Embryonic facial prominence (tissue), 1 donor: ENCODE measurements around the gene F2.
"Not testable (repeated sequence)": the region's sequence is repeated elsewhere in the genome, so short reads cannot be mapped to it uniquely, and the experiment has no call there.

Experiments used
- DNase-seq: peaks from one replicate; pipeline ENCODE4 v3.0.0-alpha.2; 2016; ENCODE audit errors: extremely low spot score

Gene F2

GRCh38 chr11:46686886-46687795 lies 31.9 kb upstream of the F2 start:
- DNase-seq, result no peak

GRCh38 chr11:46690702-46691101 lies 28.3 kb upstream of the F2 start:
- DNase-seq, result no peak

GRCh38 chr11:46692450-46692849 lies 26.6 kb upstream of the F2 start:
- DNase-seq, result no peak

GRCh38 chr11:46693597-46694012 lies 25.4 kb upstream of the F2 start:
- DNase-seq, result no peak

GRCh38 chr11:46694072-46694471 lies 24.9 kb upstream of the F2 start:
- no peak for DNase-seq

GRCh38 chr11:46694607-46695006 lies 24.4 kb upstream of the F2 start:
- no peak for DNase-seq

- DNase-seq, result no peak
Measured at GRCh38 chr11:46695345-46696211, 23.4 kb upstream of the F2 start.

GRCh38 chr11:46696212-46696558 lies 22.8 kb upstream of the F2 start:
- DNase-seq, result no peak

- no peak for DNase-seq
Measured at GRCh38 chr11:46697303-46697702, 21.7 kb upstream of the F2 start.

GRCh38 chr11:46697723-46698122 lies 21.3 kb upstream of the F2 start:
- DNase-seq, result no peak

GRCh38 chr11:46698597-46698996 lies 20.4 kb upstream of the F2 start:
- no peak for DNase-seq

GRCh38 chr11:46700241-46701077 lies 18.6 kb upstream of the F2 start, which contains the start of the genes ARHGAP1 and ZNF408:
Gene ARHGAP1 (minus strand): TSS chr11:46700619. CDS start chr11:46696107, 4,512 bp downstream.
Gene ZNF408 (plus strand): TSS chr11:46701031. CDS start chr11:46701048, 17 bp downstream.
- DNase-seq, result peak; percentile 98

- no peak for DNase-seq
Measured at GRCh38 chr11:46701078-46701654, 17.8 kb upstream of the F2 start.

- DNase-seq, result no peak
Measured at GRCh38 chr11:46705070-46705688, 13.8 kb upstream of the F2 start.

GRCh38 chr11:46706886-46707285 lies 12.1 kb upstream of the F2 start:
- DNase-seq, result no peak

- not testable (repeated sequence) for DNase-seq
Measured at GRCh38 chr11:46709351-46709750, 9.7 kb upstream of the F2 start.

- DNase-seq, result no peak
Measured at GRCh38 chr11:46710821-46711269, 8.2 kb upstream of the F2 start.

GRCh38 chr11:46711303-46711702 lies 7.7 kb upstream of the F2 start:
- no peak for DNase-seq

GRCh38 chr11:46712874-46713576 lies 6.0 kb upstream of the F2 start:
- no peak for DNase-seq

GRCh38 chr11:46717825-46718154 lies 1.2 kb upstream of the F2 start:
- DNase-seq, result not testable (repeated sequence)
